HG02588 (cell line): ENCODE measurements around the gene IRGC.

Experiments
- ATAC-seq: cut with Tn5 transposase; IDR thresholded peaks from one replicate; pipeline ENCODE4 v1.9.1; 2021; ENCODE audit warnings: mild to moderate bottlenecking, moderate library complexity; ENCODE audit not compliant: unreplicated experiment

IRGC gene

GRCh38 chr19:43690890-43691289 lies 25.0 kb upstream of the IRGC start:
- no peak for ATAC-seq

- ATAC-seq: no peak
Measured at GRCh38 chr19:43691755-43692154, 24.1 kb upstream of the IRGC start.

- ATAC-seq: no peak
Measured at GRCh38 chr19:43692385-43692784, 23.5 kb upstream of the IRGC start.

- no peak for ATAC-seq
Measured at GRCh38 chr19:43692877-43693276, 23.0 kb upstream of the IRGC start.

GRCh38 chr19:43694553-43694952 lies 21.3 kb upstream of the IRGC start:
- no peak for ATAC-seq

- ATAC-seq: no peak
Measured at GRCh38 chr19:43695985-43696704, 19.7 kb upstream of the IRGC start.

GRCh38 chr19:43697295-43697694 lies 18.6 kb upstream of the IRGC start:
- ATAC-seq: no peak

- ATAC-seq: no peak
Measured at GRCh38 chr19:43699506-43700394, 16.1 kb upstream of the IRGC start.

GRCh38 chr19:43700395-43701000 lies 15.4 kb upstream of the IRGC start:
- no peak for ATAC-seq

GRCh38 chr19:43704002-43704705 lies 11.7 kb upstream of the IRGC start:
- no peak for ATAC-seq

GRCh38 chr19:43705729-43706128 lies 10.1 kb upstream of the IRGC start:
- no peak for ATAC-seq

- ATAC-seq: no peak
Measured at GRCh38 chr19:43707158-43707712, 8.6 kb upstream of the IRGC start.

GRCh38 chr19:43708716-43709115 lies 7.2 kb upstream of the IRGC start:
- ATAC-seq: no peak

GRCh38 chr19:43711751-43712355 lies 4.0 kb upstream of the IRGC start:
- ATAC-seq: no peak

GRCh38 chr19:43713208-43713607 lies 2.7 kb upstream of the IRGC start:
- no peak for ATAC-seq

GRCh38 chr19:43718627-43719377 lies 2.9 kb downstream of the IRGC start:
- ATAC-seq: no peak

- no peak for ATAC-seq
Measured at GRCh38 chr19:43719378-43719868, 3.5 kb downstream of the IRGC start.

- ATAC-seq: no peak
Measured at GRCh38 chr19:43719918-43720317, 4.0 kb downstream of the IRGC start.

- no peak for ATAC-seq
Measured at GRCh38 chr19:43720936-43721335, 5.1 kb downstream of the IRGC start.
